B cell (primary cell): ENCODE measurements around the gene SSUH2. TPM values are rescaled to one million over a fixed set of nuclear protein-coding genes. Genes with fewer than 3 reads are reported as not detected.

Experiments used
- ATAC-seq: fragments of 200-7000 bp; cut with Tn5 transposase; one replicate; pipeline ENCODE4 v1.10.0; 2021; ENCODE audit warnings: low read depth, mild to moderate bottlenecking, moderate number of reproducible peaks, moderate library complexity
- CTCF ChIA-PET: fragments of 350-600 bp; sonication (Branson Sonifier 250); formaldehyde crosslinking; loops from one replicate; lab custom pipeline; 2021; ENCODE audit warnings: antibody characterized with exemption, inconsistent platforms; lab: Charles Lee
- POLR2A ChIA-PET: fragments of 350-600 bp; sonication (Branson Sonifier 250); formaldehyde crosslinking; loops from one replicate; lab custom pipeline; 2021; ENCODE audit warnings: antibody characterized with exemption; lab: Charles Lee
- DNase-seq: peaks from one replicate; pipeline ENCODE4 v3.0.0; 2013
- H2AFZ ChIP-seq: 2 replicates; pipeline ENCODE4 v1.6.1; 2012; ENCODE audit warnings: mild to moderate bottlenecking, low read depth, low read length; ENCODE audit not compliant: insufficient read depth, poor library complexity, severe bottlenecking
- H3K27ac ChIP-seq, 2 donors: 1 replicate in 1 of 2; 2 replicates in 1 of 2; pipeline ENCODE4 v1.5.1; 2012 to 2013; ENCODE audit warnings: low read length in 2 of 2, mild to moderate bottlenecking in 2 of 2, moderate library complexity in 1 of 2
- H3K27me3 ChIP-seq, 4 experiments: fragments of 200-600 bp in 1 of 4; sonication (generic) in 1 of 4; replicated peaks in 1 of 4; 1 replicate in 2 of 4; 2 replicates in 2 of 4; pipeline versions ENCODE4 v1.6.1 to v1.7.0; 2013 to 2016; ENCODE audit warnings: low read length in 3 of 4, mild to moderate bottlenecking in 2 of 4, mixed read lengths in 1 of 4, moderate library complexity in 1 of 4; ENCODE audit not compliant: insufficient read depth in 4 of 4, control insufficient read depth in 3 of 4; ENCODE audit errors: control extremely low read depth in 1 of 4
- H3K36me3 ChIP-seq, 2 experiments: replicated peaks in 1 of 2; 1 replicate in 1 of 2; 2 replicates in 1 of 2; pipeline versions ENCODE4 v1.6.1 to v1.7.1; 2013; ENCODE audit warnings: low read length in 1 of 2; ENCODE audit not compliant: insufficient read depth in 2 of 2, control insufficient read depth in 1 of 2; ENCODE audit errors: control extremely low read depth in 1 of 2, extremely low read depth in 1 of 2
- H3K4me1 ChIP-seq, 2 donors: fragments of 200-600 bp in 1 of 2; sonication (generic) in 1 of 2; 1 replicate in 1 of 2; 2 replicates in 1 of 2; pipeline versions ENCODE4 v1.5.1 to v1.6.1; 2013 to 2017; ENCODE audit warnings: low read length in 2 of 2; ENCODE audit not compliant: control insufficient read depth in 2 of 2, insufficient read depth in 2 of 2
- H3K4me2 ChIP-seq: replicated peaks from 2 replicates; pipeline ENCODE3; 2012; ENCODE audit warnings: mild to moderate bottlenecking, low read depth, low read length; ENCODE audit not compliant: poor library complexity, severe bottlenecking
- H3K4me3 ChIP-seq, 5 experiments: fragments of 200-600 bp in 1 of 5; sonication (generic) in 1 of 5; 1 replicate in 3 of 5; 2 replicates in 2 of 5; pipeline versions ENCODE4 v1.5.1 to v1.7.0; 2011 to 2016; ENCODE audit warnings: low read length in 4 of 5, mild to moderate bottlenecking in 4 of 5, low read depth in 2 of 5, control low read depth in 1 of 5, moderate library complexity in 1 of 5; ENCODE audit not compliant: insufficient read depth in 1 of 5; ENCODE audit errors: control extremely low read depth in 1 of 5, extremely low read depth in 1 of 5
- H3K79me2 ChIP-seq: fragments of 200-600 bp; sonication (generic); one replicate; pipeline ENCODE4 v1.6.0; 2016; ENCODE audit warnings: low read length; ENCODE audit not compliant: control insufficient read depth, insufficient read depth
- H3K9ac ChIP-seq: fragments of 200-600 bp; sonication (generic); 2 replicates; pipeline ENCODE4 v1.6.1; 2017; ENCODE audit warnings: mild to moderate bottlenecking, low read length, moderate library complexity
- H3K9me3 ChIP-seq, 3 donors: one replicate each; pipeline versions ENCODE4 v1.6.1 to v1.7.1; 2013; ENCODE audit warnings: low read length in 2 of 3; ENCODE audit not compliant: control insufficient read depth in 2 of 3, insufficient read depth in 1 of 3; ENCODE audit errors: control extremely low read depth in 1 of 3
- H4K20me1 ChIP-seq: 2 replicates; pipeline ENCODE4 v1.6.0; 2012; ENCODE audit warnings: mild to moderate bottlenecking, low read length; ENCODE audit not compliant: insufficient read depth, control insufficient read depth, poor library complexity, severe bottlenecking
- H3K27ac Mint-ChIP-seq: one replicate; pipeline ENCODE4 v1.8.0; 2021; ENCODE audit warnings: mixed read lengths
- H3K27me3 Mint-ChIP-seq: one replicate; pipeline ENCODE4 v1.8.0; 2021; ENCODE audit warnings: mixed read lengths
- H3K4me1 Mint-ChIP-seq: one replicate; pipeline ENCODE4 v1.8.0; 2021; ENCODE audit warnings: mixed read lengths
- H3K4me3 Mint-ChIP-seq: one replicate; pipeline ENCODE4 v1.8.0; 2021; ENCODE audit warnings: mixed read lengths
- H3K9me3 Mint-ChIP-seq: one replicate; pipeline ENCODE4 v1.8.0; 2022; ENCODE audit warnings: mixed read lengths; ENCODE audit not compliant: insufficient read depth
- CTCF ChIP-seq: fragments of 200-600 bp; IDR thresholded peaks from one replicate; pipeline ENCODE4 v1.8.0; 2022; ENCODE audit warnings: antibody characterized with exemption, mild to moderate bottlenecking
- EZH2 ChIP-seq: IDR thresholded peaks from 2 replicates; pipeline ENCODE4 v1.6.1; 2012; ENCODE audit warnings: borderline replicate concordance, low read depth, mild to moderate bottlenecking, moderate library complexity, low read length; ENCODE audit not compliant: insufficient read depth, poor library complexity, severe bottlenecking
- WGBS: methylation state at CpG from one replicate; pipeline ENCODE4 v1.1.5; 2013; ENCODE audit warnings: missing lambda C conversion rate; ENCODE audit not compliant: insufficient coverage; 5-methylcytosine and 5-hydroxymethylcytosine counted together
- intact Hi-C: fragments of 100-400 bp; cut with micrococcal nuclease; formaldehyde crosslinking; loops from one replicate; pipeline ENCODE4 v1.10.0; 2022
- polyA plus RNA-seq: library from polyadenylated mRNA; depleted of rRNA; stranded (reverse); fragments of >200 nt; gene quantifications from 2 replicates; pipeline ENCODE4 v1.2.3, GENCODE V29; 2012
- total RNA-seq, 2 donors: library from RNA; stranded (reverse); fragments of 120-200 nt in 1 of 2; gene quantifications; 1 replicate in 1 of 2; 2 replicates in 1 of 2; pipeline versions ENCODE4 v1.2.3 to v1.2.4, GENCODE V29; 2013 to 2022

SSUH2 gene
- total and polyA plus RNA-seq, 2 donors (not counting 1 experiment from before 2014, with no cell fraction given) = not detected

DNA sequence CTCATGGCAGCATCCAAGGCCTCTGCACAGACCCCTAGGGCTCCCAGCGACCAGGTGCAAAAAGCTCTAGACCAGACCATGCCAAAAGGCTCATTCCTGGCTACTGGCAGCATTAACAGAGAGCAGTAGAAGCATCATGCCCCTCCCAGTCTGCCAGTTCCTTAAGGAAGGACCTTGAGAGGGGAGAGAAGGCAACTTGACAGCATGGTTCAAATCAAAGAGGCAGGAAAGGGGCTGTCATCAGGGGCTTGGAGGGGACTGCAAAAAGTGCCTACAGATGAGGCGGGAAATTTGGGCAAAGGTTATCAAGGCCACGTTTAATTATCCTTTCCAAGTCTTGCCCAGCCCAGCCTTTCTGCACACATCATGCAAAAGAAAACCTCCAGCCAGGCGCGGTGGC is 64.7 kb downstream of the SSUH2 start:
- Histone ChIP-seq H3K79me2 (no peaks in the 10 kb centered on the region), H2AFZ (no peak overlapping the region), H3K9me3 (peaks cover 0 to 5% (median 0%) of the 10 kb centered on the region in 3 donors), H3K36me3 (no peaks in the 10 kb centered on the region), H3K9ac (no peak overlapping the region), H3K4me2 (no peak overlapping the region), H3K4me1 (no peaks in the 10 kb centered on the region), H3K4me3 (no peak overlapping the region), H3K27ac (no peak overlapping the region), H4K20me1 (no peaks in the 10 kb centered on the region), H3K27me3 (no peaks in the 10 kb centered on the region)
- Mint-ChIP-seq H3K4me3 (no peak overlapping the region), H3K27me3 (no peaks in the 10 kb centered on the region), H3K27ac (no peak overlapping the region), H3K4me1 (peaks cover 3% of the 10 kb centered on the region), H3K9me3 (no peaks in the 10 kb centered on the region)
- 92% methylated on average over 4 of the region's 5 CpGs for WGBS
- DNase-seq (no peak), ATAC-seq (no peak)
- no peak for TF ChIP-seq CTCF
- TF ChIP-seq EZH2 = no peak
- CTCF ChIA-PET = no interaction called here
- intact Hi-C loops = no loop called here
- POLR2A ChIA-PET = no interaction called here

GRCh38 chr3:8579096-8579495 is 65.5 kb downstream of the SSUH2 start:
- H3K36me3 ChIP-seq = no peaks in the 10 kb centered on the region
- H3K4me3 Mint-ChIP-seq = no peak overlapping the region
- peaks cover 3% of the 10 kb centered on the region for H3K4me1 Mint-ChIP-seq
- no peaks in the 10 kb centered on the region for H3K9me3 Mint-ChIP-seq
- ChIA-PET POLR2A (no interaction called here), CTCF (no interaction called here)
- peaks cover 0 to 5% (median 0%) of the 10 kb centered on the region in 3 donors for H3K9me3 ChIP-seq
- no peak overlapping the region for H3K4me3 ChIP-seq
- no peak overlapping the region for H3K27ac Mint-ChIP-seq
- DNase-seq (no peak), ATAC-seq (no peak)
- no peaks in the 10 kb centered on the region for H3K4me1 ChIP-seq
- WGBS = 39% methylated on average over 2 of the region's 5 CpGs
- TF ChIP-seq CTCF (no peak), EZH2 (no peak)
- no peak overlapping the region for H3K4me2 ChIP-seq
- no peak overlapping the region for H3K9ac ChIP-seq
- no peaks in the 10 kb centered on the region for H3K27me3 Mint-ChIP-seq
- no peaks in the 10 kb centered on the region for H4K20me1 ChIP-seq
- intact Hi-C loops = no loop called here
- H3K79me2 ChIP-seq = no peaks in the 10 kb centered on the region
- no peaks in the 10 kb centered on the region for H3K27me3 ChIP-seq
- no peak overlapping the region for H2AFZ ChIP-seq
- no peak overlapping the region for H3K27ac ChIP-seq
